DMS79 treated with DMSO at 0.1 percent for 48 hours (cell line): Measurements from ENCODE around the gene SEMA3G.

ENCODE experiments used
- DNase-seq: peaks from one replicate; lab custom pipeline; 2025; lab: John Stamatoyannopoulos, UW

The SEMA3G gene

GRCh38 chr3:52453496-52454249 is 8.8 kb upstream of the SEMA3G start, which contains the start of gene TNNC1:
TNNC1 (minus strand) TSS chr3:52454041; CDS start chr3:52454015, 26 bp downstream.
- DNase-seq: no peak

GRCh38 chr3:52452570-52453221 is 7.8 kb upstream of the SEMA3G start:
- DNase-seq: no peak

GRCh38 chr3:52452126-52452525 is 7.2 kb upstream of the SEMA3G start:
- no peak for DNase-seq

DNA sequence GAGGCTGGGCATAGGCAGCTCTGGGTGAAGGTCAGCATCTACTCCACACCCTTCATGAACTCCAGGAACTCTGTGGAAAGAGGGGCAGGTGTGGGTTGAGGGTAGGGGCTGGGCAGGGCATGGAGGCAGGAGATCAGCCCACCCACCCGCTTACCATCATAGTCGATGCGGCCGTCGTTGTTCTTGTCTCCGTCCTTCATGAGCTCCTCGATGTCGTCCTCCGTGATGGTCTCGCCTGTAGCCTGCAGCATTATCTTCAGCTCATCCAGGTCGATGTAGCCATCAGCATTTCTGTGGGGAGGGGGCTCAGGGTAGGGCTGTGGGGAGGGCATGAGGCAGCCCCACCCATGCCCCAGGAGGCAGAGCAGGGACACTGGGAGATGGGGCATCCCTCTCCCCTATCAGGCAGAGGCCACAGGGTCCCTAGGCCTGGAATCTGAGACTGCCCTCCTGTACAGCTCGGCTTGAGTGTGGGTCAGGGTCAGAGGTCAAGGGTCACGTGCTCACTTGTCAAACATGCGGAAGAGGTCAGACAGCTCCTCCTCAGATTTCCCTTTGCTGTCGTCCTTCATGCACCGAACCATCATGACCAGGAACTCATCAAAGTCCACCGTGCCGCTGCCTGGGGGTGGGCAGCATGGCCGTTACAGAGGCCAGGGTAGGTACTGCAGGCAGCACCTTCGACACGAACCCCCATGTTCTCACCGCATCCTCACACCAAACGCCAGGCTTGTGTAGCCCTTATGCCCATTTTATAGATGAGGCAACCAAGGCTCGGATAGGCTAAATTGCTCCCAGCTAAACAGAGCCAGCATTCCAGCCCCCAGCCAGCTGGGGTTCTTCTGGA is 6.6 kb upstream of the SEMA3G start:
- DNase-seq: no peak

- DNase-seq: no peak
These were observed 5.8 kb upstream of the SEMA3G start for GRCh38 chr3:52450489-52451236.

DNA sequence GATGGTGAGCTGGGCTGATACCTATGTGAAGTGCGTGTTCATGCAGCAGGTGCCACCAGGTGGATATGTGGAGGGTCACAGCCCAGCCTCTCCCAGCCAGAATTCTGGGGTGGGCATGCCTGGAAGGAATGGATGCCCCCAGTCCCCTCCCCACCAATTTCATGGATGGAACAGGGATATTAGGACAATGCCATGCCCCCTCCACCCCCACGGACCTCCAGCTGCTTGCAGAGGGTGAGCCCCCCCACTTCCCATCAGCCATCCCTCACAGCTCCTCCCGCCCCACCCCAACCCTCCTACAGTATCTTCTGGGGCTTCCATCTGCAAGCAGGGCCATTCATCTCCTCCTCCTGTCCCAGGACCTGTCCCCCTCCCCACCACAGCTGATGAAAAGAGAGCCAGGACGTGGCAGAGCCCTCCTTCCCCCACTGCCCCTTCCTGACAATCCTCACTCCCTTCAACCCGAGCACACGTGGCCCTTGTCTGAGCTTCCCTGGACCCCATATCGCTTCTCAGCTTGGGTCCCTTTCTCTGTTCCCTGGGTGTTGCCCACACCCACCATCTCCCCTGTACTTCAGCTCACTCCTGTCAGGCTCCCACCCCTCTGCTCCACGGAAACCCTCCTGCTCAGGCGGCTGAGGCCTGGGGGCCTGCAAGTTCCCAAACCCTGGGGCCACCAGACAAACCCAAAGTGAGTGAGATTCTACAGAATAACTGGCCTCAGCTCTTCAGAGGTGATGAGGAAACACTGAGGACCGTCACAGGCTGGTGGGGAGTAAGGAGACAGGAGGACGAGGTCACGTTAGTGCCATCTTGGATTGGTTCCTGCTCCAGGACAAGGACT is 2.8 kb upstream of the SEMA3G start:
- no peak for DNase-seq

GRCh38 chr3:52446631-52447511 is 2.0 kb upstream of the SEMA3G start:
- no peak for DNase-seq

GRCh38 chr3:52446042-52446441 is 1.1 kb upstream of the SEMA3G start:
- DNase-seq: no peak

GRCh38 chr3:52443791-52444687 is 864 bp downstream of the SEMA3G start:
- no peak for DNase-seq

DNA sequence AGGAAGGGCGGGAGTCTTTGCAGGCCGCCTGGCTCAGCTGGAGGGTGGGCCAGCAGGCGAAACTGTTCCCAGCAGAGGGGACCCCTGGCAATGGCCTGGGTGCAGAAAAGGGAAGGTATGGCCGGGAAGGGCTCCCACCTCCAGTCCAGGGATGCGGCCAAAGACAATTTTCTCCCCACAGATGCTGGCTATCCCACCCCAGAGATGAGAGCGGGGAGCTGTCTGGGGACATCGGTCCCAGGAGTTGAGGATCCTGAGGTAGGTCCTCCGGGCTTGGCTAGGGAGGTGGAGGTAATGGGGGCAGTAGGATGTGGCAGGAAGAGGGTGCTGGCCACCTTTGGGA is 1.7 kb downstream of the SEMA3G start:
- DNase-seq: no peak

- DNase-seq: no peak
These were observed 2.3 kb downstream of the SEMA3G start for GRCh38 chr3:52442409-52443267.

GRCh38 chr3:52441772-52442332 is 3.1 kb downstream of the SEMA3G start:
- no peak for DNase-seq

DNA sequence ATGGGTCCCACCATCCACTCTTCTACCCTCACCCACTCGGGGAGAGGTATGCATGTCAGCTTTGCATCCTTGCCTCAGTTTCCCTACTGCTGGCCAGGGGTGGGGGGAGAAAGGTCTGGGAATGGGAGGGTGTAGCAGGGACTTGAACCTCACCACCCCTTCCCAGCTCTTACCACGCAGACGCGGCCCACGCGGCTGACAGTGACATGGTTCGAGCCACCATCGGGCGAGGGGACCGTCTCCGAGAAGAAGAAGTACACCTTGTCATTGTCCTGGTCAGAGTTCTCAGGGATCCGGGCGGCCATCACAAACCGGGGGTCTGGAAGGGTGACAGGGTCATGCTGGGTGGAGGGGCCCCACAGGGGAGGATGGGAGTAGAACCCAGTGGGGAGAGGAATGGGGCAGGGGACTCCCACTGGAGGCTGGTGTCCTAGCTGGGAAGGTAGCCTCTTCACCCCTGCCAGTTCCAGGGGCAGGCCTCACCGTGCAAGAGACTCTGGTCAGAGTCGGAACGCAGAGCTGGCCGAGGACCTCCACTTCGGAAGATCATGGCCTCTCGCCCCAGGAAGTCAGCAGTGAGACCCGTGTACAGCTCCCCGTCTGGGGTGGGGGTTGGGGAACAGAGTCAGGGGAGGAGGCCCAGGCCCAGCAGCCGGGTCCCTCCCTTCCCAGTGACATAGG is 3.7 kb downstream of the SEMA3G start:
- DNase-seq: no peak

DNA sequence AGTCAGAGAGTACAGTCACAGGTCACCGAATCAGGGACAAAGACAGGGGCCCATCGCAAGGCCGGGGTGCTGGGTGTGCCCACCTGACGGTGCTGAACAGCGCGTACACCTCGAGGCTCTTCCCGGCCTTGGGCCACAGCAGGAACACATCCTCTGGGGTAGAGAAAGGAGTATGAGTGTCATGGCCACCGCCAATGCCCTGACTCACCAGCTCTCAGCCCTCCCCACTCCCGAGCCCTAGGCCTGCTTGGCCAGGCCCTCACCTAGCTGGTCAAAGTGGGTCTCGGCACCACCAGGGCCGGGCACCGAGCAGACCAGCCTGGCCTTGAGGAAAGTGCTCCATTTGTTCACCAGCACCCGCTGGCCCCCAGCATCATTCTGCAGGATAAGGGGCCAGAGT is 4.2 kb downstream of the SEMA3G start:
- no peak for DNase-seq

DNA sequence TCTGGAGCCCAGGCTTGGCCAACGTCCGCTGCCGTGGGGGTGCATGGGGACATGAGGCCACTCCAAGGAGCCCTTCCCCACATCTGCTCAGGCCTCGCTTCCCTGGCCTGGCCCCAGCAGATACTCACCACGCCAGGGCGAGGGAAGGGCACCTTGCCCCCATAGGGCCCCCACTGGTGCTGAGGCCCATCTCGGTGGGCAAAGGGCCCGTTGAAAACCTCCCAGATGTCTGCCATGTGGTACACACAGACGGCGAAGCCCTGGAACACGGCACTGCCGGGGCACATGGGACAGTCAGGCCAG is 4.7 kb downstream of the SEMA3G start:
- DNase-seq: no peak

DNA sequence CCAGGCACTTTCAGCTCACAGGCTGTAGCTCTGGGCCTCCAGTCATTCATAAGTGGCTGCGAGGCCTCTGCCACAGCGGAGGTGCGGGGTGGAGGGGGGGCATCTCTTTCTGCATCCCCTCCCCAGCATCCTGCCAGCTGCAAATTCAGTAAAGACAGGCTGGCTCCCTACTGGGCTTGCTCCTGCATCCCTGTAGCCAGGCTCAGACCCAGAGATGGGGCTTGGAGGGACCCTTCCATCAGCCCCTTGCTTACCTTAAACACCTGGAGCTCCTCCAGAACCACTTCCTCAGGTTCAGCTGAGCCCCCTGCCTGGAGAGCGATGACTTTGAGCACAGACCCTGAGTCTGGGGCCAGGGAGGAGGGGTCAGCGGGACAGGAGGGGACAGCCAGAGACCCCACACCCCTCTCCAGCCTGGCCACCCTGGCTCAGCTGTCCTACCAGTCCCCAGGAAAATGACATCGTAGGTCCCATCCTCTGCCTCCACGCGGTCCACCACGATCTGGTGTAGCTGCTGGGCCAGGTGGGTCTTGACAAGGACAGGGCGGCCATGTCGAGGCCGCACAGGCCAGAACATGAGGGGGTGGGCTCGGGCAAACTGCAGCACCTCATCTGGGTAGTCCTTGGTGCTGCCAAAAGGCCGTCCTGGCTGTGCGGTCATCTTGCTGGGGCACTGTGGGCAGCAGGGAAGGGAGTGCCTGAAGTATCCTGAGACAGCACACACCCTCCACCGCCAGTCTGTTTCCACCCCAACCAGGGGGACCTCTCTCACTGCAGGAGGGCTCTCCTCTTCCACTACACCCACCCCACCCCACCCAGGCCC is 5.3 kb downstream of the SEMA3G start:
- DNase-seq: no peak
